Muscle of leg (tissue), 11 donors: ENCODE results near the gene PUM1. TPM values are rescaled to one million over a fixed set of nuclear protein-coding genes. Genes with fewer than 3 reads are reported as not detected.
A peak's percentile ranks its signal among the peaks of the same experiment; 100 is the strongest.

Experiments
- DNase-seq: peaks from one replicate; pipeline ENCODE4 v3.0.0; 2013
- H3K27ac ChIP-seq: one replicate; pipeline ENCODE4 v1.5.1; 2013; ENCODE audit warnings: mild to moderate bottlenecking, low read length, control low read depth
- H3K27me3 ChIP-seq: one replicate; pipeline ENCODE4 v1.6.1; 2013; ENCODE audit warnings: low read length; ENCODE audit not compliant: control insufficient read depth, insufficient read depth
- H3K36me3 ChIP-seq: one replicate; pipeline ENCODE4 v1.6.1; 2013; ENCODE audit warnings: low read length; ENCODE audit not compliant: control insufficient read depth, insufficient read depth
- H3K4me1 ChIP-seq: one replicate; pipeline ENCODE4 v1.6.1; 2013; ENCODE audit warnings: low read length; ENCODE audit not compliant: control insufficient read depth, insufficient read depth
- H3K4me3 ChIP-seq: one replicate; pipeline ENCODE4 v1.5.1; 2013; ENCODE audit warnings: low read length, control low read depth
- H3K9me3 ChIP-seq: replicated peaks from 2 replicates; pipeline ENCODE4 v1.6.1; 2013; ENCODE audit warnings: low read depth, low read length; ENCODE audit not compliant: control insufficient read depth
- WGBS: methylation state at CpG from one replicate; pipeline ENCODE4 v1.1.5; 2013; ENCODE audit warnings: missing lambda C conversion rate; ENCODE audit not compliant: insufficient coverage; 5-methylcytosine and 5-hydroxymethylcytosine counted together
- polyA plus RNA-seq, 8 donors: library from polyadenylated mRNA; unstranded; fragments of 120-200 nt; gene quantifications; one replicate each; pipeline versions ENCODE4 v1.2.1 to v1.2.3, GENCODE V29; 2013; ENCODE audit warnings: inconsistent platforms in 1 of 8, low replicate concordance in 1 of 8; ENCODE audit not compliant: insufficient read length in 8 of 8, insufficient read depth in 1 of 8
- total RNA-seq: library from RNA; stranded (reverse); fragments of 120-200 nt; gene quantifications from one replicate; pipeline ENCODE4 v1.2.4, GENCODE V29; 2013

Gene PUM1
- total and polyA plus RNA-seq, 9 donors = 39.3 to 62.5 (median 54.7) TPM

- H3K27ac ChIP-seq = no peak overlapping the region
- no peaks in the 10 kb centered on the region for H3K9me3 ChIP-seq
- 0% methylated on average over 68 of the region's 69 CpGs for WGBS
- no peaks in the 10 kb centered on the region for H3K36me3 ChIP-seq
- peak overlapping the region; percentile 61 for H3K4me3 ChIP-seq
- H3K27me3 ChIP-seq = peaks cover 7% of the 10 kb centered on the region
- peaks cover 27% of the 10 kb centered on the region for H3K4me1 ChIP-seq
- no peak for DNase-seq
Measured at GRCh38 chr1:30908316-30908695, 157.2 kb downstream of the PUM1 start.

- DNase-seq = no peak
- WGBS = 12% methylated on average over 23 of the region's 47 CpGs
- no peaks in the 10 kb centered on the region for H3K36me3 ChIP-seq
- H3K4me1 ChIP-seq = peaks cover 33% of the 10 kb centered on the region
- H3K27ac ChIP-seq = no peak overlapping the region
- no peaks in the 10 kb centered on the region for H3K9me3 ChIP-seq
- H3K4me3 ChIP-seq = peak overlapping the region; percentile 61
- H3K27me3 ChIP-seq = peaks cover 7% of the 10 kb centered on the region
Measured at GRCh38 chr1:30907481-30908315, 157.8 kb downstream of the PUM1 start.

GRCh38 chr1:30906631-30907441 is 158.7 kb downstream of the PUM1 start:
- Histone ChIP-seq H3K4me1 (peaks cover 42% of the 10 kb centered on the region), H3K4me3 (no peak overlapping the region)

GRCh38 chr1:30905916-30906620 is 159.4 kb downstream of the PUM1 start:
- Histone ChIP-seq H3K27ac (no peak overlapping the region), H3K4me3 (no peak overlapping the region), H3K4me1 (peaks cover 44% of the 10 kb centered on the region), H3K9me3 (no peaks in the 10 kb centered on the region), H3K36me3 (no peaks in the 10 kb centered on the region), H3K27me3 (peaks cover 7% of the 10 kb centered on the region)
- DNase-seq = no peak
- WGBS = 48% methylated on average over 5 of the region's 9 CpGs

More at GRCh38 chr1:30906631-30907441, 158.7 kb downstream of the PUM1 start:
- DNase-seq = no peak
- WGBS = 96% methylated on average over 4 of the region's 9 CpGs
- H3K27ac ChIP-seq = no peak overlapping the region
- no peaks in the 10 kb centered on the region for H3K9me3 ChIP-seq
- H3K36me3 ChIP-seq = no peaks in the 10 kb centered on the region
- peaks cover 7% of the 10 kb centered on the region for H3K27me3 ChIP-seq

- Histone ChIP-seq H3K36me3 (no peaks in the 10 kb centered on the region), H3K4me1 (peaks cover 41% of the 10 kb centered on the region), H3K9me3 (no peaks in the 10 kb centered on the region), H3K4me3 (no peak overlapping the region), H3K27ac (no peak overlapping the region), H3K27me3 (peaks cover 7% of the 10 kb centered on the region)
- WGBS = no CpG with 5 or more reads among the region's 1 CpG
- no peak for DNase-seq
Measured at GRCh38 chr1:30905403-30905802, 160.1 kb downstream of the PUM1 start.

DNA sequence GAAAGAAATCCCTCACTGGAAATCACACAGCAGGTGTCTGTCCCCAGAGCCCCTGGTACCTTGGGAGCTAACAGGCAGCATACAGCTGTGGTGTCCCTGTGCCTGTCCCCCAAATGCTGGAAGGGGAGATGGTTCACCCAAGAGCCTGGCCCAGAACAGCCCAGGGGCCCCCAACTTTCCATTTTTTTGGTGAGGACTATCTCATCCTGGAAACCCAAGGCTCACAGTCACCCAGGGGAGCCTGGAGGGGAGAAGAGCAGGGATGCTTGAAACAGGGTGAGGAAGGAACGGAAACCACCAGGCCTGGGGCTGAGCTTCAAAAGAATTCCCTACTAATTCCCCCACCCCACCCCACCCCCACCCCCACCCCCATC is 160.6 kb downstream of the PUM1 start:
- no peaks in the 10 kb centered on the region for H3K9me3 ChIP-seq
- H3K27ac ChIP-seq = no peak overlapping the region
- H3K4me3 ChIP-seq = no peak overlapping the region
- peaks cover 41% of the 10 kb centered on the region for H3K4me1 ChIP-seq
- WGBS = no CpG with 5 or more reads among the region's 1 CpG
- peaks cover 7% of the 10 kb centered on the region for H3K27me3 ChIP-seq
- DNase-seq = no peak
- no peaks in the 10 kb centered on the region for H3K36me3 ChIP-seq

- H3K4me3 ChIP-seq = no peak overlapping the region
- no peak overlapping the region for H3K27ac ChIP-seq
- 74% methylated on average over 4 of the region's 11 CpGs for WGBS
- H3K36me3 ChIP-seq = no peaks in the 10 kb centered on the region
- no peak for DNase-seq
- no peaks in the 10 kb centered on the region for H3K9me3 ChIP-seq
- H3K27me3 ChIP-seq = peaks cover 7% of the 10 kb centered on the region
- H3K4me1 ChIP-seq = peaks cover 39% of the 10 kb centered on the region
Measured at GRCh38 chr1:30904191-30904961, 161.1 kb downstream of the PUM1 start.

- peaks cover 3% of the 10 kb centered on the region for H3K27me3 ChIP-seq
- H3K9me3 ChIP-seq = no peaks in the 10 kb centered on the region
- H3K4me3 ChIP-seq = no peak overlapping the region
- WGBS = 78% methylated on average over 1 of the region's 8 CpGs
- H3K36me3 ChIP-seq = peaks cover 1% of the 10 kb centered on the region
- DNase-seq = peak; percentile 5
- peaks cover 33% of the 10 kb centered on the region for H3K4me1 ChIP-seq
- no peak overlapping the region for H3K27ac ChIP-seq
Measured at GRCh38 chr1:30903343-30904034, 162.0 kb downstream of the PUM1 start.

DNA sequence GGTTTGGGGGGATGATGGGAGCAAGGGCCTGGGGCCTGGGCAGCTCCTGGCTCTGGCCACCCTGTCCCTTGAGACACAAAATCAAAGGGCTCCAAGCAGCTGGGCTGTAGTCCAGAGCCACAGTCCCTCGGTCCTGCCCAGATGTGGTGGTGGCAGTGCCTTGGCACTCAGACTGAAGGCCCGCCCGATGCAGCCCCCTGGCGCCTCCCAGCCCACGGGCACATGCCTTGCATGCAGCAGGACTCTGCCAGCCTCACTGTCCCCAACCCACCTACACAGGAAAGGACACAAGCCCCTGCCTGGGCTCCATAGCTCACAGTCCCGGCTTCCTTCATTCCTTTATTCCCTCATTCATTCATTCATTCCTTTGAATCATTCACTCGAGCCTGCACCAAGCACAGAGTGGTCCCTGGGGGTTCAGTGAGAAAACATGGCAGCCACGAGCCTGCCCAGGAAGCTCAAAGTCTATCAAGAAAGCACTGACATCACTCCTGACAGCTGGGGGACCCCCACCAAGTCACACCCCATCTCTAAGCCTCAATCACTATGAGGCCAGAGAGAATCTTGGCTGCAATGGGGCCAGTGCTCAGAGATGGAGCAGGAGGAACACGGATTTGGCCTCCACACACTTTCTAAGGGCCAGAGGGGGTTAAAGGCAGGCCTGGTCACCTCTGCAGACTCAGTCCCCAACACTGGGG is 162.8 kb downstream of the PUM1 start:
- Histone ChIP-seq H3K4me1 (peaks cover 30% of the 10 kb centered on the region), H3K36me3 (peaks cover 2% of the 10 kb centered on the region), H3K9me3 (no peaks in the 10 kb centered on the region), H3K27ac (no peak overlapping the region), H3K27me3 (peaks cover under 1% of the 10 kb centered on the region), H3K4me3 (no peak overlapping the region)
- DNase-seq = peak; percentile 11
- WGBS = 53% methylated on average over 7 of the region's 9 CpGs
